ENCODE measurements around the gene LYL1. TPM values are rescaled to one million over a fixed set of nuclear protein-coding genes. Genes with fewer than 3 reads are reported as not detected.

Gene LYL1
- total RNA-seq, 2 donors from 2014 or later = 4.8 to 6.3 TPM

GRCh38 chr19:13090511-13091231, 12.0 kb downstream of the LYL1 start:
- ATAC-seq (replicated peaks in 1 of 2) (no peak), DNase-seq (no peak)
- Mint-ChIP-seq H3K36me3 (ENCODE audit: insufficient read depth in 2 of 2) (no peaks in the 10 kb centered on the region), H3K4me3 (no peak overlapping the region), H3K4me1 (ENCODE audit: low read depth) (peaks cover 12% of the 10 kb centered on the region), H3K9me3 (no peaks in the 10 kb centered on the region), H3K27ac (no peak overlapping the region), H3K27me3 (ENCODE audit: low read depth) (peaks cover 12% of the 10 kb centered on the region)

DNA sequence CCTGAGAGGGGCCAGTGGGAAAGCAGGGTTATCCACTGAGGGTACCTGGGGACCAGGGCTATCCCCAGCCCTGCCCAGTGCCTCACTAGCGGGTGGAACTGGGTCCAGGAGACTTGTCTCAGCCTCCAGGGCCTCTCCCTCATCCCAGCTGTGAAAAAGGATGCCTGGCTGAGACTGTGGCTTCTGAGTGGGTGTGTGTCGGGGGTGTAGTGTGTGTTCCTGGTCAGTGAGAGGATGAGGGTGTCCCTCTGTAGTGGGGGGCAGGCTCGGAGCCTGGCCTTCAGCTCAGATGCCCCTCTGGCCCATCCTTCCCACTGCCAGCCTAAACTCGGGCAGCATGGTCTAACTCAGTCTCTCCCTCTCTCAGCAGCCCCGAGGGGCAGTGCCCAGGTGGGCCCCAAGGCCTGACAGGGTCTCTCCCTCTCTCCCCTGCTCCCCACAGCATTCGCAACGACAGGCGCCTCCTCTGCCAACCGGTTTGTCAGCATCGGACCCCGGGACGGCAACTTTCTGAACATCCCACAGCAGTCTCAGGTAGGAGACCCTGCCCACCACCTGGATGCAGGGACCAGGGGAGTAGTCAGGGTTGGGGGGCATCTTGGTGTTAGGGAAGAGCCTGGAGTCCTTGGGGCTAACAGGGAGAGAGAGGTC, 12.7 kb downstream of the LYL1 start:
- Mint-ChIP-seq H3K36me3 (ENCODE audit: insufficient read depth in 2 of 2) (no peaks in the 10 kb centered on the region), H3K27me3 (ENCODE audit: low read depth) (peaks cover 12% of the 10 kb centered on the region), H3K9me3 (no peaks in the 10 kb centered on the region), H3K27ac (no peak overlapping the region), H3K4me3 (no peak overlapping the region), H3K4me1 (ENCODE audit: low read depth) (peaks cover 12% of the 10 kb centered on the region)
- no peak for DNase-seq
- ATAC-seq (replicated peaks in 1 of 2) = no peak

DNA sequence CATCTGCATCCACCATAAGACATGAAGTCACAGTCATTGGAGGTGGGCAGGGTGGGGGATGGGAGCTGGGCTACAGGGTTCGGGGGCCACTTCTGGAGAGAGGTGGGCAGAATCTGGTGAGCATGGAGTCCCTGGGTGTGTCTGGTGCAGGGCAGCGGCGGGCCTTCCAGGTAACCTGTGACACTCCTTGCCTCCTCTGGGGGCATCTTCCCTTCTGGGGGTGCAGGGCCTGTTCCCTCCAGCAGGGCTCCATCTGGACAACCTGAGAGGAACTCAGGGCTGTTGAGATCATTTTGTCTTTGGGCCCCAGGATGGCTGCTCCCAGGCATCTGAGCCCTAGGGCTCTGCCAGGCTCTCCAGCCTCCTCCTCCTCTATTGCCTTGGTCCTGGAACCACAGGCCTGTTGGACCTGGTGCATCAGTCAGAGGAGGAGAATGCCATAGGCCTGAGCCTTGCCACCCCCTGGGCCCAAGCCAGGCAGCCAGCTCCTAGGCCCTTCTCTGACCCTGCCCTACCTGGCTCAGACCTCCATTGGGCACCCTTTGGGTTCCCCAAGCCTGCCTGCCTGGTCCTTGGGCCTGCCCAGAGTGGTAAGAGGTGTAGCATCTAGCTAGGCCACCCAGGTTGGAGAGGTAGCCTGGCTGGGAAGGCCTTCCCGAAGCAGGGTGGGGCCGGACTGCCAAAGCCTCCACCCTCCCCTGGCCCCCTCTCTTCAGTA, 13.4 kb downstream of the LYL1 start:
- Mint-ChIP-seq H3K36me3 (ENCODE audit: insufficient read depth in 2 of 2) (no peaks in the 10 kb centered on the region), H3K27me3 (ENCODE audit: low read depth) (peaks cover 5% of the 10 kb centered on the region), H3K4me1 (ENCODE audit: low read depth) (peaks cover 6% of the 10 kb centered on the region), H3K9me3 (no peaks in the 10 kb centered on the region), H3K27ac (no peak overlapping the region), H3K4me3 (no peak overlapping the region)
- DNase-seq (no peak), ATAC-seq (replicated peaks in 1 of 2) (peak in 1 of 2 donors; percentile 50)

GRCh38 chr19:13087795-13088537, 14.7 kb downstream of the LYL1 start:
- Mint-ChIP-seq H3K9me3 (no peaks in the 10 kb centered on the region), H3K4me3 (no peak overlapping the region), H3K27me3 (ENCODE audit: low read depth) (no peaks in the 10 kb centered on the region), H3K36me3 (ENCODE audit: insufficient read depth in 2 of 2) (no peaks in the 10 kb centered on the region), H3K4me1 (ENCODE audit: low read depth) (no peaks in the 10 kb centered on the region), H3K27ac (no peak overlapping the region)
- DNase-seq (no peak), ATAC-seq (replicated peaks in 1 of 2) (no peak)

GRCh38 chr19:13087295-13087694, 15.4 kb downstream of the LYL1 start:
- H3K27me3 Mint-ChIP-seq (ENCODE audit: low read depth) = no peaks in the 10 kb centered on the region
- no peak overlapping the region for H3K4me3 Mint-ChIP-seq
- no peak overlapping the region for H3K27ac Mint-ChIP-seq
- ATAC-seq (replicated peaks in 1 of 2) (no peak), DNase-seq (no peak)
- no peaks in the 10 kb centered on the region for H3K4me1 Mint-ChIP-seq (ENCODE audit: low read depth)
- no peaks in the 10 kb centered on the region for H3K9me3 Mint-ChIP-seq
- no peaks in the 10 kb centered on the region for H3K36me3 Mint-ChIP-seq (ENCODE audit: insufficient read depth in 2 of 2)

DNA sequence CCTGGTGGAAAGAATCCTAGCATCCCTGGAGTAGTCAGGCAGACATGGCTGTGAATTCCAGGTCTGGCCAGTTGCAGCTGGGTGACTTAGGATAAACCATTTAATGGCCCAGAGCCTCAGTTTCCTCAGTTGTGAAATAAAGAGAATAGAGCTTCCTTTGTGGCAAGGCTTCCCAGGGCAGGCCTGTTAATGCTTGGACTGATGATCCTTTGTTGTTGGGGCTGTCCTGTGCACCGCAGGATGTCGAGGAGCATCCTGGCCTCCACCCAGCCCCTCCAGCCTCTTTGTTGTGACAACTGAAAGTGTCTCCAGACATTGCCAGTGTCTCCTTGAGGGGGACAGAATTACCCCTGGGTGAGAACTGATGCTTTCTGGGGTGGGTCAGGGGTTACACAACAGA, 16.3 kb downstream of the LYL1 start:
- ATAC-seq (replicated peaks in 1 of 2) (no peak), DNase-seq (no peak)
- Mint-ChIP-seq H3K4me1 (ENCODE audit: low read depth) (no peaks in the 10 kb centered on the region), H3K9me3 (no peaks in the 10 kb centered on the region), H3K27me3 (ENCODE audit: low read depth) (no peaks in the 10 kb centered on the region), H3K36me3 (ENCODE audit: insufficient read depth in 2 of 2) (no peaks in the 10 kb centered on the region), H3K4me3 (no peak overlapping the region), H3K27ac (no peak overlapping the region)

DNA sequence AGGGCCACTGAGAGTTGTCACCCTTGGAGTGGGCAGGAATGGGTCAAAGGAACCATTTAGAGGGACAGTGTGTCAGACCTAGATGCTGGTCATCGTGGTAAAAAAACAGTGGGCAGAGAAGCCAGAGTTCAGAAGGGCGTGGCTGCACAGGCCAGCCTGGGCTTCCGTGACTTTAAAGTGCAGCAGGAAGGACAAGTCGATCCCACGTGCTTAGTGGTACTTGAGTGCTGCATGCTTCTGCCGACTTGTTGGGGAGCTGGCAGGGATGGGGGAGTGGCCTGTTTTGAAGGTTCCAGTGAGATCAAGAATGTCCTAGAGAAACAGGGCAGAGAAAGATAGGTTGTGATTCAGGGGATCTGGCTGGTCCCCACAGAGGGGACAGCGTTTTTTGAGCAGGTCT, 17.0 kb downstream of the LYL1 start:
- Mint-ChIP-seq H3K9me3 (no peaks in the 10 kb centered on the region), H3K27ac (no peak overlapping the region), H3K36me3 (ENCODE audit: insufficient read depth in 2 of 2) (no peaks in the 10 kb centered on the region), H3K27me3 (ENCODE audit: low read depth) (no peaks in the 10 kb centered on the region), H3K4me1 (ENCODE audit: low read depth) (no peaks in the 10 kb centered on the region), H3K4me3 (no peak overlapping the region)
- DNase-seq (no peak), ATAC-seq (replicated peaks in 1 of 2) (no peak)

- Mint-ChIP-seq H3K9me3 (no peaks in the 10 kb centered on the region), H3K4me1 (ENCODE audit: low read depth) (no peaks in the 10 kb centered on the region), H3K36me3 (ENCODE audit: insufficient read depth in 2 of 2) (no peaks in the 10 kb centered on the region), H3K4me3 (no peak overlapping the region), H3K27ac (no peak overlapping the region), H3K27me3 (ENCODE audit: low read depth) (no peaks in the 10 kb centered on the region)
- DNase-seq = no peak
- no peak for ATAC-seq (replicated peaks in 1 of 2)
These were observed 19.0 kb downstream of the LYL1 start for GRCh38 chr19:13083627-13084026.

- no peaks in the 10 kb centered on the region for H3K4me1 Mint-ChIP-seq (ENCODE audit: low read depth)
- no peak overlapping the region for H3K4me3 Mint-ChIP-seq
- no peaks in the 10 kb centered on the region for H3K9me3 Mint-ChIP-seq
- H3K27ac Mint-ChIP-seq = no peak overlapping the region
- no peak for ATAC-seq (replicated peaks in 1 of 2)
- H3K36me3 Mint-ChIP-seq (ENCODE audit: insufficient read depth in 2 of 2) = no peaks in the 10 kb centered on the region
- H3K27me3 Mint-ChIP-seq (ENCODE audit: low read depth) = no peaks in the 10 kb centered on the region
- DNase-seq = no peak
These were observed 19.7 kb downstream of the LYL1 start for GRCh38 chr19:13083008-13083404.

DNA sequence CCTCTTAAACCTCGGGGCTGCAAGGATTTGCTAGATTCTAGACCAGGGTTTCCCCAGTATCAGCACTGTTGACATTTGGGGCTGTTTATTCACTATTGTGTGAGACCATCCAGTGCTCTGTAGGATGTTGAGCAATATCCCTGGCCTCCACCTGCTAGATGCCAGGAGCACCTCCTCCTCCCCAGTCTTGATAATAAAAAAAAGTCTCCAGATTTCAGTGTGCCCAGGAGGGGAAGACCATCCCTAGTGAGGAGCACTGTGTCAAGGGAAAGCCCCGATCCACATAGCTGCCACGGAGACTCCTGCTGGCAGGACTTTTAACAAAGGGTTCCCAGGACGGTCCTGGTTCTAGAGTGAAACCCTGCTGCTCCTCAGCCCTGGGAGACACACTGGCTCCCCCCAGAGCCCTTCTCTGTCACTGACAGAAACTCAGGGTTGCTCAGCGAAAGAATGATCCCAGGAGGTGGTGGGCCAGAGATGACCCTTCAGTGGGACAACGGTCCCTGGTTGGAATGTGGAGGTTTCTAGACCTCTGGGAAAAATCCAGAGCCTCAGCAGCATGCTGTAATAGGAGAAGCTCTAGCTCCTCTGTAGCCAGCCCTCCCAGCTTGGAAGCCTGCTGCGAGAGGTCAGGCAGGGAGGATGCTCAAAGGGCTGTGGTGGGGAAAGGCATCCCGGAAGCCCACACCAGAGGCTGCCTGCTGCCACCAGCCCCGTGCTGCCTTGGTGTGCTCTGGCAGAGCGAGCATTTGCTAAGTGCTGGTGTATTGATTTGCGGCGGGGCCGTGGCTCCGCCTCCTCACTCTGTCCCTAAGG, 20.3 kb downstream of the LYL1 start:
- no peak overlapping the region for H3K27ac Mint-ChIP-seq
- no peak for DNase-seq
- H3K4me1 Mint-ChIP-seq (ENCODE audit: low read depth) = no peaks in the 10 kb centered on the region
- ATAC-seq (replicated peaks in 1 of 2) = no peak
- H3K27me3 Mint-ChIP-seq (ENCODE audit: low read depth) = no peaks in the 10 kb centered on the region
- no peaks in the 10 kb centered on the region for H3K36me3 Mint-ChIP-seq (ENCODE audit: insufficient read depth in 2 of 2)
- H3K4me3 Mint-ChIP-seq = no peak overlapping the region
- no peaks in the 10 kb centered on the region for H3K9me3 Mint-ChIP-seq

DNA sequence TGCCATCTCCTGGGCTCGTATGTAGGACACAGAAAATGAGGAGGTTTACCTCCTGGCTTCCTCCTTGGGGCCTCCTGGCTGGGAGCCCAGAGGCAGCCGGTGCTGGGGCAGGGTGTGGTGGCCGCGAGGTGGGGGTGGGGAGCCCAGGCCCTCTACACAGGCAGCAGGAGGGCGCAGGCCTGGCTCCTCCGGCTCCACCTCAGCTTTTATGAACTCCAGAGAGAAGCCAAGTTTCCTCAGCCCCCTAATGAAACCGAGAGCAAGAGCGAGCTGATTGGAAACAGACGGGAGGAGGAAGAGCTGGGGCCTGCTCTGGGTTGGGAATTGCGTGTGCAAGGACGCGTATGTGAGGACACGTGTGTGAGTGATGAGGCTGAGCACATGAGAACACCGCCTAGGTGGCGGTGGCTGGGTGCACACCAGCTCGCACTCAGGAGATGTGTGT, 23.1 kb downstream of the LYL1 start:
- H3K9me3 Mint-ChIP-seq = no peaks in the 10 kb centered on the region
- DNase-seq (no peak), ATAC-seq (replicated peaks in 1 of 2) (no peak)
- H3K27ac Mint-ChIP-seq = no peak overlapping the region
- H3K36me3 Mint-ChIP-seq (ENCODE audit: insufficient read depth in 2 of 2) = no peaks in the 10 kb centered on the region
- H3K4me1 Mint-ChIP-seq (ENCODE audit: low read depth) = no peaks in the 10 kb centered on the region
- no peak overlapping the region for H3K4me3 Mint-ChIP-seq
- no peaks in the 10 kb centered on the region for H3K27me3 Mint-ChIP-seq (ENCODE audit: low read depth)

DNA sequence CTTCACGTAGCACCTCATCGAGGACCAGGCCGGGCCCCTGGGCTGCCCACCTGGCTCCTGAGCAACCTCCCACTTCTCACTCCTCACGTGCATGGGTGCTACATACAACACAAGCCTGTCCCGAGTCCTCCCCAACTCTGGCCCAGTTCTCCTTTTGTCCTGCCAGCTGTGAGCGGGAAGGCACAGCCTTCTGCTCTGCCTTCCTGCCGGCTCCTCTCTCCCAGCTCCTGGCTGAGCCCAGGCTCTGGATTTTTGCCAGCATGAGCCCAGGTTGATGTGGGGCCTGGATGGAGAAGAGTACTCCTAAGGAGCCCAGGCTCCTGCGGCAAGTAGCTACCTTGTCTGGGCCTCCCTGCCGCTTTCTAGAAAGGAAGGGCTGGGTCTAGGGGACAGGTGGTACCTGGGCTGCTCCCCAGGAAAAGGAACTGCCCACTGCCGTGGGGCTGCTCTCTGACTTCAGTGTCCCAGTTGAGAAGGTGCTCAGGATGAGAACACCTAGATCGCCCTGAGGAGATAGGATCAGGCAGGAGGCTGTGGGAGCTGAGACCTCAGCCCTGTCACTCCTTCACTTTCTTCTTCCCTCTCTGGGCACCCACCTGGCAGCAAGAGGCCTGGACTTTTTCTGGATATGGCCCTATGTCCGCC, 23.6 kb downstream of the LYL1 start:
- Mint-ChIP-seq H3K9me3 (no peaks in the 10 kb centered on the region), H3K4me1 (ENCODE audit: low read depth) (no peaks in the 10 kb centered on the region), H3K27ac (no peak overlapping the region), H3K4me3 (no peak overlapping the region), H3K36me3 (ENCODE audit: insufficient read depth in 2 of 2) (no peaks in the 10 kb centered on the region), H3K27me3 (ENCODE audit: low read depth) (no peaks in the 10 kb centered on the region)
- DNase-seq (no peak), ATAC-seq (replicated peaks in 1 of 2) (no peak)
